HepG2 (cell line): ENCODE measurements around the gene MLYCD. TPM values are rescaled to one million over a fixed set of nuclear protein-coding genes. Genes with fewer than 3 reads are reported as not detected.
A peak's percentile ranks its signal among the peaks of the same experiment; 100 is the strongest.

Experiments
- CBX2 ChIP-seq, 2 experiments: fragments of 200-600 bp in 1 of 2; sonication (generic); formaldehyde crosslinking in 1 of 2; IDR thresholded peaks; 2 replicates each; pipeline versions ENCODE4 v1.7.0 to v1.8.1; 2018 to 2022; ENCODE audit warnings: low read depth in 2 of 2, low read length in 1 of 2, mild to moderate bottlenecking in 1 of 2, missing genetic modification reagents in 1 of 2
- CEBPG ChIP-seq: IDR thresholded peaks from 2 replicates; pipeline ENCODE4 v1.6.1; 2016
- CENPT ChIP-seq: sonication (generic); formaldehyde crosslinking; IDR thresholded peaks from 2 replicates; pipeline ENCODE4 v1.8.0; 2022; ENCODE audit warnings: low read depth, mild to moderate bottlenecking, moderate library complexity, missing genetic modification reagents
- ERF ChIP-seq: IDR thresholded peaks from 2 replicates; pipeline ENCODE4 v1.6.1; 2018; ENCODE audit warnings: missing biosample characterization, missing genetic modification reagents
- FOXP1 ChIP-seq, 2 experiments: fragments of 450-650 bp in 1 of 2; IDR thresholded peaks; 2 replicates each; pipeline ENCODE4 v1.6.1; 2017 to 2018; ENCODE audit warnings: antibody characterized with exemption in 1 of 2
- HOXA7 ChIP-seq: sonication (generic); formaldehyde crosslinking; IDR thresholded peaks from 2 replicates; pipeline ENCODE4 v1.8.1; 2022; ENCODE audit warnings: mild to moderate bottlenecking, missing genetic modification reagents, moderate library complexity
- KDM5B ChIP-seq: sonication (generic); formaldehyde crosslinking; IDR thresholded peaks from 2 replicates; pipeline ENCODE4 v1.4.0; 2020; ENCODE audit warnings: missing genetic modification reagents, mild to moderate bottlenecking, borderline replicate concordance
- MEIS2 ChIP-seq: sonication (generic); formaldehyde crosslinking; IDR thresholded peaks from 2 replicates; pipeline ENCODE4 v1.9.0; 2021; ENCODE audit warnings: mild to moderate bottlenecking, missing genetic modification reagents
- NFE2 ChIP-seq: sonication (generic); formaldehyde crosslinking; IDR thresholded peaks from 2 replicates; pipeline ENCODE4 v1.4.0; 2020; ENCODE audit warnings: missing genetic modification reagents
- NFE2L1 ChIP-seq: sonication (generic); formaldehyde crosslinking; IDR thresholded peaks from 2 replicates; pipeline ENCODE4 v1.4.0; 2020; ENCODE audit warnings: missing genetic modification reagents, mild to moderate bottlenecking, borderline replicate concordance
- ONECUT2 ChIP-seq: sonication (generic); formaldehyde crosslinking; IDR thresholded peaks from 2 replicates; pipeline ENCODE4 v1.4.0; 2020; ENCODE audit warnings: missing genetic modification reagents
- PLRG1 ChIP-seq: fragments of 450-650 bp; conservative IDR thresholded peaks from 2 replicates; pipeline ENCODE4 v1.6.1; 2016
- RELA ChIP-seq: sonication (generic); formaldehyde crosslinking; IDR thresholded peaks from 2 replicates; pipeline ENCODE4 v1.4.0; 2020; ENCODE audit warnings: missing genetic modification reagents
- SCMH1 ChIP-seq: sonication (generic); formaldehyde crosslinking; IDR thresholded peaks from 2 replicates; pipeline ENCODE4 v1.9.0; 2021; ENCODE audit warnings: missing genetic modification reagents, mild to moderate bottlenecking, borderline replicate concordance
- SP2 ChIP-seq: sonication (generic); formaldehyde crosslinking; IDR thresholded peaks from 2 replicates; pipeline ENCODE4 v1.5.1; 2020; ENCODE audit warnings: mild to moderate bottlenecking, missing genetic modification reagents
- SPEN ChIP-seq: sonication (generic); formaldehyde crosslinking; IDR thresholded peaks from 2 replicates; pipeline ENCODE4 v1.5.1; 2020; ENCODE audit warnings: low read depth, mild to moderate bottlenecking, missing genetic modification reagents
- TBX3 ChIP-seq: fragments of 450-650 bp; IDR thresholded peaks from 2 replicates; pipeline ENCODE4 v1.6.1; 2017; ENCODE audit warnings: antibody characterized with exemption, mild to moderate bottlenecking, inconsistent platforms, borderline replicate concordance
- ZFP62 ChIP-seq: sonication (generic); formaldehyde crosslinking; IDR thresholded peaks from 2 replicates; pipeline ENCODE4 v1.4.0; 2020; ENCODE audit warnings: missing genetic modification reagents
- ZNF335 ChIP-seq: sonication (generic); formaldehyde crosslinking; IDR thresholded peaks from 2 replicates; pipeline ENCODE4 v1.4.0; 2020; ENCODE audit warnings: missing genetic modification reagents
- ZNF343 ChIP-seq: sonication (generic); formaldehyde crosslinking; IDR thresholded peaks from 2 replicates; pipeline ENCODE4 v1.4.0; 2020; ENCODE audit warnings: mild to moderate bottlenecking, missing genetic modification reagents
- ZNF460 ChIP-seq: sonication (generic); formaldehyde crosslinking; IDR thresholded peaks from 2 replicates; pipeline ENCODE4 v1.5.1; 2020; ENCODE audit warnings: missing genetic modification reagents, mild to moderate bottlenecking, borderline replicate concordance
- ZNF557 ChIP-seq: sonication (generic); formaldehyde crosslinking; IDR thresholded peaks from 2 replicates; pipeline ENCODE4 v1.4.0; 2020; ENCODE audit warnings: missing genetic modification reagents
- ZNF607 ChIP-seq: sonication (generic); formaldehyde crosslinking; IDR thresholded peaks from 2 replicates; pipeline ENCODE4 v1.5.1; 2020; ENCODE audit warnings: missing genetic modification reagents, mild to moderate bottlenecking, borderline replicate concordance
- ZNF83 ChIP-seq: sonication (generic); formaldehyde crosslinking; IDR thresholded peaks from 2 replicates; pipeline ENCODE4 v1.4.0; 2020; ENCODE audit warnings: missing genetic modification reagents, mild to moderate bottlenecking, borderline replicate concordance
- polyA plus RNA-seq, 8 experiments: library from polyadenylated mRNA; depleted of rRNA in 3 of 8; stranded (reverse) in 7 of 8; unstranded in 1 of 8; fragments of >200 nt; fragmentation: Illumina TruSeq in 4 of 8; extraction: Trizol in 4 of 8; gene quantifications; 2 replicates each; pipeline versions ENCODE4 v1.2.1 to v1.2.3, GENCODE V29; 2011 to 2016; ENCODE audit warnings: low read depth in 4 of 8, missing spikeins in 1 of 8, mixed read lengths in 1 of 8; ENCODE audit not compliant: insufficient read depth in 1 of 8
- total RNA-seq, 5 experiments: library from RNA; depleted of rRNA; stranded (reverse); fragments of >200 nt; fragmentation: Illumina TruSeq; extraction: Trizol; gene quantifications; 2 replicates each; pipeline ENCODE4 v1.2.3, GENCODE V29; 2016; ENCODE audit warnings: low read depth in 1 of 5
- TF ChIP-seq, protein P1 (sequence below): IDR thresholded peaks from 2 replicates; pipeline ENCODE4 v1.6.1; 2012; ENCODE audit warnings: low read length, improper control_type of control experiment
- TF ChIP-seq, protein P2 (sequence below): sonication (generic); formaldehyde crosslinking; IDR thresholded peaks from 2 replicates; pipeline ENCODE4 v1.5.0; 2020; ENCODE audit warnings: mild to moderate bottlenecking, missing genetic modification reagents

MLYCD gene
- total and polyA plus RNA-seq, 2 of the 13 experiments (the other 11 are each of a cell fraction or from before 2014, with no cell fraction given), result 1.8 to 4.0 TPM

DNA sequence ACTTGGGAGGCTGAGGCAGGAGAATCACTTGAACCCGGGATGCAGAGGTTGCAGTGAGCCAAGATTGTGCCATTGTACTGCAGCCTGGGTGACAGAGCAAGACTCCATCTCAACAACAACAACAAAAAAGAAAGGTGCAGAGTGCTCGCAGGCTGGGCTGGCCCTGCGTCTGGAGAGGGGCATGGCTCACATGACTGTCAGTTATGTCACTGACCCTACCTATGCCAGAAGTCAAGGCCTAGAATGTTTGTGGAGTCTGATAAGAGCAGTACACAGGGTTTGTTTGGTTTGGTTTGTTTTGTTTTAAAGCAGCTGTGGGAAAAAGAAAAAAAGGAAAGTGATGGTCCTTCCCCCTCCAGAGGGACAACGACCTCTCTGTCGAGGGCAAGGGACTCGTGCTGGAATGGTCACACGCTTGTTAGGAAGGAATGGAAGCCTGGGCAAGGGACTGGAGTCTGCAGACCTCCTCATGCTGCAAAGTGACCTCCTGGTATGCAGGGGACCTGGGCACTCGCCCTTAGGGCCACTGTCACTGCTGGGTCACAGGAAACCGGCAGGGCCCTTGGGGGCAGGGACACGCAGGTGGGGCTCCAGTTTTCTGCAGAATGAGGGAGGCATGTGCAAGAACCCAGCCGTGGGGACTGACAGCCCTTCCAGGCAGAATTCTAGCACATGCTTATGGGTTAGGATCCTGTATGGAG, 44.0 kb downstream of the MLYCD start (continued):
- TF ChIP-seq FOXP1 (IDR thresholded peaks at IDR 0.05), result peak; percentile 97
- TF ChIP-seq FOXP1 (CRISPR knock-in tag; IDR thresholded peaks at IDR 0.05), result peak; percentile 100
- TF ChIP-seq ERF (CRISPR knock-in tag), result peak; percentile 99
- TF ChIP-seq ZFP62 (CRISPR knock-in tag), result no peak
- TF ChIP-seq SCMH1 (CRISPR knock-in tag), result no peak
- TF ChIP-seq, protein P1, sequence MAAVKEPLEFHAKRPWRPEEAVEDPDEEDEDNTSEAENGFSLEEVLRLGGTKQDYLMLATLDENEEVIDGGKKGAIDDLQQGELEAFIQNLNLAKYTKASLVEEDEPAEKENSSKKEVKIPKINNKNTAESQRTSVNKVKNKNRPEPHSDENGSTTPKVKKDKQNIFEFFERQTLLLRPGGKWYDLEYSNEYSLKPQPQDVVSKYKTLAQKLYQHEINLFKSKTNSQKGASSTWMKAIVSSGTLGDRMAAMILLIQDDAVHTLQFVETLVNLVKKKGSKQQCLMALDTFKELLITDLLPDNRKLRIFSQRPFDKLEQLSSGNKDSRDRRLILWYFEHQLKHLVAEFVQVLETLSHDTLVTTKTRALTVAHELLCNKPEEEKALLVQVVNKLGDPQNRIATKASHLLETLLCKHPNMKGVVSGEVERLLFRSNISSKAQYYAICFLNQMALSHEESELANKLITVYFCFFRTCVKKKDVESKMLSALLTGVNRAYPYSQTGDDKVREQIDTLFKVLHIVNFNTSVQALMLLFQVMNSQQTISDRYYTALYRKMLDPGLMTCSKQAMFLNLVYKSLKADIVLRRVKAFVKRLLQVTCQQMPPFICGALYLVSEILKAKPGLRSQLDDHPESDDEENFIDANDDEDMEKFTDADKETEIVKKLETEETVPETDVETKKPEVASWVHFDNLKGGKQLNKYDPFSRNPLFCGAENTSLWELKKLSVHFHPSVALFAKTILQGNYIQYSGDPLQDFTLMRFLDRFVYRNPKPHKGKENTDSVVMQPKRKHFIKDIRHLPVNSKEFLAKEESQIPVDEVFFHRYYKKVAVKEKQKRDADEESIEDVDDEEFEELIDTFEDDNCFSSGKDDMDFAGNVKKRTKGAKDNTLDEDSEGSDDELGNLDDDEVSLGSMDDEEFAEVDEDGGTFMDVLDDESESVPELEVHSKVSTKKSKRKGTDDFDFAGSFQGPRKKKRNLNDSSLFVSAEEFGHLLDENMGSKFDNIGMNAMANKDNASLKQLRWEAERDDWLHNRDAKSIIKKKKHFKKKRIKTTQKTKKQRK, result no peak
- TF ChIP-seq ZNF343, result no peak
- TF ChIP-seq KDM5B (CRISPR knock-in tag), result peak; percentile 35; the same call in 1 of the 2 replicates
- no peak for TF ChIP-seq PLRG1
- TF ChIP-seq ZNF607, result peak; percentile 40; the same call in 1 of the 2 replicates
- peak; percentile 92 for TF ChIP-seq ZNF335 (CRISPR knock-in tag)
- TF ChIP-seq ONECUT2, result peak; percentile 55; the same call in 1 of the 2 replicates
- TF ChIP-seq CEBPG (CRISPR knock-in tag), result peak; percentile 81
- TF ChIP-seq TBX3, result peak; percentile 72; the same call in 1 of the 2 replicates
- TF ChIP-seq RELA, result peak; percentile 83; the same call in 1 of the 2 replicates
- TF ChIP-seq CENPT, result 0 out of 2 replicates have a peak, but pooled peaks have one; percentile 74
- TF ChIP-seq ZNF460 (CRISPR knock-in tag), result peak; percentile 86; the same call in 1 of the 2 replicates
- TF ChIP-seq NFE2 (CRISPR knock-in tag), result no peak
- peak; percentile 97 for TF ChIP-seq MEIS2 (CRISPR knock-in tag)
- TF ChIP-seq NFE2L1 (CRISPR knock-in tag), result no peak
- TF ChIP-seq SPEN (CRISPR knock-in tag), result peak; percentile 98; the same call in 1 of the 2 replicates
- 0 out of 2 replicates have a peak, but pooled peaks have one; percentile 30 for TF ChIP-seq HOXA7 (CRISPR knock-in tag)
- no peak for TF ChIP-seq ZNF557 (CRISPR knock-in tag)
- TF ChIP-seq CBX2 (IDR thresholded peaks at IDR 0.05; ENCODE audit: low read depth, low read length), result no peak
- no peak for TF ChIP-seq CBX2 (CRISPR knock-in tag; IDR thresholded peaks at IDR 0.05; ENCODE audit: low read depth)
- peak; percentile 60; the same call in 1 of the 2 replicates for TF ChIP-seq ZNF83 (CRISPR knock-in tag)
- no peak for TF ChIP-seq SP2 (CRISPR knock-in tag)
- TF ChIP-seq, protein P2, sequence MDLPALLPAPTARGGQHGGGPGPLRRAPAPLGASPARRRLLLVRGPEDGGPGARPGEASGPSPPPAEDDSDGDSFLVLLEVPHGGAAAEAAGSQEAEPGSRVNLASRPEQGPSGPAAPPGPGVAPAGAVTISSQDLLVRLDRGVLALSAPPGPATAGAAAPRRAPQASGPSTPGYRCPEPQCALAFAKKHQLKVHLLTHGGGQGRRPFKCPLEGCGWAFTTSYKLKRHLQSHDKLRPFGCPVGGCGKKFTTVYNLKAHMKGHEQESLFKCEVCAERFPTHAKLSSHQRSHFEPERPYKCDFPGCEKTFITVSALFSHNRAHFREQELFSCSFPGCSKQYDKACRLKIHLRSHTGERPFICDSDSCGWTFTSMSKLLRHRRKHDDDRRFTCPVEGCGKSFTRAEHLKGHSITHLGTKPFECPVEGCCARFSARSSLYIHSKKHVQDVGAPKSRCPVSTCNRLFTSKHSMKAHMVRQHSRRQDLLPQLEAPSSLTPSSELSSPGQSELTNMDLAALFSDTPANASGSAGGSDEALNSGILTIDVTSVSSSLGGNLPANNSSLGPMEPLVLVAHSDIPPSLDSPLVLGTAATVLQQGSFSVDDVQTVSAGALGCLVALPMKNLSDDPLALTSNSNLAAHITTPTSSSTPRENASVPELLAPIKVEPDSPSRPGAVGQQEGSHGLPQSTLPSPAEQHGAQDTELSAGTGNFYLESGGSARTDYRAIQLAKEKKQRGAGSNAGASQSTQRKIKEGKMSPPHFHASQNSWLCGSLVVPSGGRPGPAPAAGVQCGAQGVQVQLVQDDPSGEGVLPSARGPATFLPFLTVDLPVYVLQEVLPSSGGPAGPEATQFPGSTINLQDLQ (CRISPR knock-in tag), result peak; percentile 83; the same call in 1 of the 2 replicates
